ENCODE data around the gene LRP1B.

LRP1B gene

GRCh38 chr2:142131010-142131669 is at the start of gene LRP1B:
Gene LRP1B, minus strand, starts transcription at chr2:142131016. Its CDS starts 287 bp downstream, at chr2:142130729.
- H3K27ac ChIP-seq (ENCODE audit: low read length) = no peak within 1 kb of the TSS

GRCh38 chr2:142179686-142180085 is 48.9 kb upstream of the LRP1B start:
- Histone ChIP-seq H3K27ac (ENCODE audit: low read length) (no peak overlapping the region), H3K4me1 (ENCODE audit: control insufficient read depth, insufficient read depth, low read length) (no peaks in the 10 kb centered on the region), H3K4me3 (ENCODE audit: low read length in 2 of 2) (no peak overlapping the region), H3K9ac (ENCODE audit: low read length in 2 of 2) (no peak overlapping the region), H3K9me3 (ENCODE audit: control insufficient read depth in 2 of 2, low read length in 2 of 2) (no peaks in the 10 kb centered on the region), H3K27me3 (ENCODE audit: control insufficient read depth in 1 of 2, insufficient read depth in 2 of 2, low read length in 2 of 2) (no peaks in the 10 kb centered on the region), H3K36me3 (ENCODE audit: control insufficient read depth in 2 of 2, insufficient read depth in 2 of 2, low read length in 2 of 2) (no peaks in the 10 kb centered on the region)

More at GRCh38 chr2:142131010-142131669, at the start of gene LRP1B:
- Histone ChIP-seq H3K4me1 (ENCODE audit: control insufficient read depth, insufficient read depth, low read length) (peaks cover 4% of the 10 kb centered on the region), H3K36me3 (ENCODE audit: control insufficient read depth in 2 of 2, insufficient read depth in 2 of 2, low read length in 2 of 2) (no peaks in the 10 kb centered on the region), H3K4me3 (ENCODE audit: low read length in 2 of 2) (peak within 1 kb of the TSS; percentile 66 to 76), H3K9ac (ENCODE audit: low read length in 2 of 2) (peak within 1 kb of the TSS; percentile 23 to 47), H3K9me3 (ENCODE audit: control insufficient read depth in 2 of 2, low read length in 2 of 2) (no peaks in the 10 kb centered on the region), H3K27me3 (ENCODE audit: control insufficient read depth in 1 of 2, insufficient read depth in 2 of 2, low read length in 2 of 2) (peaks cover 4 to 6% of the 10 kb centered on the region in 2 donors)

- no peak overlapping the region for H3K9ac ChIP-seq (ENCODE audit: low read length in 2 of 2)
- H3K4me3 ChIP-seq (ENCODE audit: low read length in 2 of 2) = no peak overlapping the region
- no peaks in the 10 kb centered on the region for H3K36me3 ChIP-seq (ENCODE audit: control insufficient read depth in 2 of 2, insufficient read depth in 2 of 2, low read length in 2 of 2)
- no peaks in the 10 kb centered on the region for H3K4me1 ChIP-seq (ENCODE audit: control insufficient read depth, insufficient read depth, low read length)
- H3K27ac ChIP-seq (ENCODE audit: low read length) = no peak overlapping the region
- H3K27me3 ChIP-seq (ENCODE audit: control insufficient read depth in 1 of 2, insufficient read depth in 2 of 2, low read length in 2 of 2) = no peaks in the 10 kb centered on the region
- no peaks in the 10 kb centered on the region for H3K9me3 ChIP-seq (ENCODE audit: control insufficient read depth in 2 of 2, low read length in 2 of 2)
Observed at GRCh38 chr2:142178604-142179003, 47.8 kb upstream of the LRP1B start.

GRCh38 chr2:142176941-142177340 is 46.1 kb upstream of the LRP1B start:
- Histone ChIP-seq H3K9ac (ENCODE audit: low read length in 2 of 2) (no peak overlapping the region), H3K4me3 (ENCODE audit: low read length in 2 of 2) (no peak overlapping the region)

GRCh38 chr2:142175813-142176338 is 45.1 kb upstream of the LRP1B start:
- H3K9ac ChIP-seq (ENCODE audit: low read length in 2 of 2) = no peak overlapping the region

More at GRCh38 chr2:142176941-142177340, 46.1 kb upstream of the LRP1B start:
- H3K27ac ChIP-seq (ENCODE audit: low read length) = no peak overlapping the region
- no peaks in the 10 kb centered on the region for H3K36me3 ChIP-seq (ENCODE audit: control insufficient read depth in 2 of 2, insufficient read depth in 2 of 2, low read length in 2 of 2)
- no peaks in the 10 kb centered on the region for H3K4me1 ChIP-seq (ENCODE audit: control insufficient read depth, insufficient read depth, low read length)
- H3K9me3 ChIP-seq (ENCODE audit: control insufficient read depth in 2 of 2, low read length in 2 of 2) = no peaks in the 10 kb centered on the region
- H3K27me3 ChIP-seq (ENCODE audit: control insufficient read depth in 1 of 2, insufficient read depth in 2 of 2, low read length in 2 of 2) = no peaks in the 10 kb centered on the region

GRCh38 chr2:142174176-142174575 is 43.4 kb upstream of the LRP1B start:
- Histone ChIP-seq H3K4me3 (ENCODE audit: low read length in 2 of 2) (no peak overlapping the region), H3K4me1 (ENCODE audit: control insufficient read depth, insufficient read depth, low read length) (no peaks in the 10 kb centered on the region), H3K9me3 (ENCODE audit: control insufficient read depth in 2 of 2, low read length in 2 of 2) (no peaks in the 10 kb centered on the region), H3K36me3 (ENCODE audit: control insufficient read depth in 2 of 2, insufficient read depth in 2 of 2, low read length in 2 of 2) (no peaks in the 10 kb centered on the region), H3K27ac (ENCODE audit: low read length) (no peak overlapping the region), H3K27me3 (ENCODE audit: control insufficient read depth in 1 of 2, insufficient read depth in 2 of 2, low read length in 2 of 2) (no peaks in the 10 kb centered on the region), H3K9ac (ENCODE audit: low read length in 2 of 2) (no peak overlapping the region)

More at GRCh38 chr2:142175813-142176338, 45.1 kb upstream of the LRP1B start:
- H3K27me3 ChIP-seq (ENCODE audit: control insufficient read depth in 1 of 2, insufficient read depth in 2 of 2, low read length in 2 of 2) = no peaks in the 10 kb centered on the region
- no peaks in the 10 kb centered on the region for H3K36me3 ChIP-seq (ENCODE audit: control insufficient read depth in 2 of 2, insufficient read depth in 2 of 2, low read length in 2 of 2)
- no peaks in the 10 kb centered on the region for H3K4me1 ChIP-seq (ENCODE audit: control insufficient read depth, insufficient read depth, low read length)
- no peak overlapping the region for H3K27ac ChIP-seq (ENCODE audit: low read length)
- H3K9me3 ChIP-seq (ENCODE audit: control insufficient read depth in 2 of 2, low read length in 2 of 2) = no peaks in the 10 kb centered on the region
- H3K4me3 ChIP-seq (ENCODE audit: low read length in 2 of 2) = no peak overlapping the region

- no peaks in the 10 kb centered on the region for H3K36me3 ChIP-seq (ENCODE audit: control insufficient read depth in 2 of 2, insufficient read depth in 2 of 2, low read length in 2 of 2)
- no peak overlapping the region for H3K27ac ChIP-seq (ENCODE audit: low read length)
- no peak overlapping the region for H3K9ac ChIP-seq (ENCODE audit: low read length in 2 of 2)
- no peaks in the 10 kb centered on the region for H3K27me3 ChIP-seq (ENCODE audit: control insufficient read depth in 1 of 2, insufficient read depth in 2 of 2, low read length in 2 of 2)
- no peaks in the 10 kb centered on the region for H3K9me3 ChIP-seq (ENCODE audit: control insufficient read depth in 2 of 2, low read length in 2 of 2)
- H3K4me3 ChIP-seq (ENCODE audit: low read length in 2 of 2) = no peak overlapping the region
- no peaks in the 10 kb centered on the region for H3K4me1 ChIP-seq (ENCODE audit: control insufficient read depth, insufficient read depth, low read length)
Observed at GRCh38 chr2:142170847-142171246, 40.0 kb upstream of the LRP1B start.

DNA sequence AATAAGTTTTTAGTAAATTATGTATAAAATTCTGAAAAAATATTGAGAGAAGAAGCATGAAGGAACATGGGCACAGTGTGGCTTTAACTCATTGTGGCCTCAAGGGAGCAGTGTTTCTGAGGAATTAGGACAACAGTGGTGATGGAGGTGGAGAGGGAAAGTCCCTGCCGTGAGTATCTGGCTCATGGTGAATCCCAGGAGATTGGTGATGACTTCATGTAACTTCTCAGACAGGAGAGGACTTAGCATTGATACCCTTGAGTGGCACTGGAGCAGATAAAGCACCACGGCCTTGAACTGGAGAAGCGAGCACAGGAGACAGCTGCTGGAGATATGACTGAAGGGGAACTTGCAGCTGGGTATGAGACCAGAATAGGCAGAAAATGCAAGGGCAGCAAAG is 35.0 kb upstream of the LRP1B start:
- H3K27me3 ChIP-seq (ENCODE audit: control insufficient read depth in 1 of 2, insufficient read depth in 2 of 2, low read length in 2 of 2) = no peaks in the 10 kb centered on the region
- H3K4me1 ChIP-seq (ENCODE audit: control insufficient read depth, insufficient read depth, low read length) = no peaks in the 10 kb centered on the region
- H3K36me3 ChIP-seq (ENCODE audit: control insufficient read depth in 2 of 2, insufficient read depth in 2 of 2, low read length in 2 of 2) = no peaks in the 10 kb centered on the region
- H3K9me3 ChIP-seq (ENCODE audit: control insufficient read depth in 2 of 2, low read length in 2 of 2) = no peaks in the 10 kb centered on the region
- no peak overlapping the region for H3K9ac ChIP-seq (ENCODE audit: low read length in 2 of 2)
- no peak overlapping the region for H3K4me3 ChIP-seq (ENCODE audit: low read length in 2 of 2)
- H3K27ac ChIP-seq (ENCODE audit: low read length) = no peak overlapping the region

- Histone ChIP-seq H3K4me1 (ENCODE audit: control insufficient read depth, insufficient read depth, low read length) (no peaks in the 10 kb centered on the region), H3K36me3 (ENCODE audit: control insufficient read depth in 2 of 2, insufficient read depth in 2 of 2, low read length in 2 of 2) (no peaks in the 10 kb centered on the region), H3K4me3 (ENCODE audit: low read length in 2 of 2) (no peak overlapping the region), H3K9ac (ENCODE audit: low read length in 2 of 2) (no peak overlapping the region), H3K9me3 (ENCODE audit: control insufficient read depth in 2 of 2, low read length in 2 of 2) (no peaks in the 10 kb centered on the region), H3K27ac (ENCODE audit: low read length) (no peak overlapping the region), H3K27me3 (ENCODE audit: control insufficient read depth in 1 of 2, insufficient read depth in 2 of 2, low read length in 2 of 2) (no peaks in the 10 kb centered on the region)
Observed at GRCh38 chr2:142153601-142154000, 22.8 kb upstream of the LRP1B start.

DNA sequence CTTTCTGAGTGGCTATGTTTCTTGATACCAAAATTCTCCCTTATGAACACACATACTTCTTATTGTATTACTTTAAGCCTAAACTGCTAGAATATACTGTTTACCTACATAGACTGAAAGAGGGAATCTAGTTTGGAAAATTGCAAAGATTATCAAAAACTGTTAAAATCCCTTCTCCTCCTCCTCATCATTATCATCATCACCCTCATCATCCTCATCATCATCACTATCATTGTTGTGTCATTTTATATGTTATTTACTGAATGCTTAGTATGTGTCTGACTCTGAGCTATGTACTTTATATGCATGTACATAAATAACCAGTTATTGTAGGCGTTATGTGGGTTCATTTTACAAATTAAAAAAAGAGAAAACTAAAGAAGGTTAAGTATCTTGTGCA is 19.6 kb upstream of the LRP1B start:
- Histone ChIP-seq H3K9me3 (ENCODE audit: control insufficient read depth in 2 of 2, low read length in 2 of 2) (no peaks in the 10 kb centered on the region), H3K27ac (ENCODE audit: low read length) (no peak overlapping the region), H3K4me3 (ENCODE audit: low read length in 2 of 2) (no peak overlapping the region), H3K9ac (ENCODE audit: low read length in 2 of 2) (no peak overlapping the region), H3K4me1 (ENCODE audit: control insufficient read depth, insufficient read depth, low read length) (no peaks in the 10 kb centered on the region), H3K36me3 (ENCODE audit: control insufficient read depth in 2 of 2, insufficient read depth in 2 of 2, low read length in 2 of 2) (no peaks in the 10 kb centered on the region), H3K27me3 (ENCODE audit: control insufficient read depth in 1 of 2, insufficient read depth in 2 of 2, low read length in 2 of 2) (no peaks in the 10 kb centered on the region)

GRCh38 chr2:142144547-142144946 is 13.7 kb upstream of the LRP1B start:
- H3K27ac ChIP-seq (ENCODE audit: low read length) = no peak overlapping the region
- H3K36me3 ChIP-seq (ENCODE audit: control insufficient read depth in 2 of 2, insufficient read depth in 2 of 2, low read length in 2 of 2) = no peaks in the 10 kb centered on the region
- no peak overlapping the region for H3K9ac ChIP-seq (ENCODE audit: low read length in 2 of 2)
- H3K4me1 ChIP-seq (ENCODE audit: control insufficient read depth, insufficient read depth, low read length) = no peaks in the 10 kb centered on the region
- no peak overlapping the region for H3K4me3 ChIP-seq (ENCODE audit: low read length in 2 of 2)
- H3K9me3 ChIP-seq (ENCODE audit: control insufficient read depth in 2 of 2, low read length in 2 of 2) = no peaks in the 10 kb centered on the region
- no peaks in the 10 kb centered on the region for H3K27me3 ChIP-seq (ENCODE audit: control insufficient read depth in 1 of 2, insufficient read depth in 2 of 2, low read length in 2 of 2)

Measured in stomach smooth muscle (tissue), 2 donors.